GM19438 (cell line): ENCODE results near the gene DNAJC13.

Source experiments
- ATAC-seq: cut with Tn5 transposase; IDR thresholded peaks from one replicate; pipeline ENCODE4 v1.9.1; 2021; ENCODE audit warnings: low read depth; ENCODE audit not compliant: unreplicated experiment

The DNAJC13 gene

GRCh38 chr3:132570016-132570415 is 152.7 kb downstream of the DNAJC13 start:
- ATAC-seq: no peak

- ATAC-seq: no peak
Observed at GRCh38 chr3:132573797-132574211, 156.5 kb downstream of the DNAJC13 start.

GRCh38 chr3:132587401-132587800 is 170.1 kb downstream of the DNAJC13 start:
- ATAC-seq: no peak
